NCI-H2171 (cell line): Measurements from ENCODE around the gene SDCCAG8.
A peak's percentile ranks its signal among the peaks of the same experiment; 100 is the strongest.

ENCODE experiments used
- DNase-seq: peaks from one replicate; lab custom pipeline; 2025; lab: John Stamatoyannopoulos, UW

The SDCCAG8 gene

DNA sequence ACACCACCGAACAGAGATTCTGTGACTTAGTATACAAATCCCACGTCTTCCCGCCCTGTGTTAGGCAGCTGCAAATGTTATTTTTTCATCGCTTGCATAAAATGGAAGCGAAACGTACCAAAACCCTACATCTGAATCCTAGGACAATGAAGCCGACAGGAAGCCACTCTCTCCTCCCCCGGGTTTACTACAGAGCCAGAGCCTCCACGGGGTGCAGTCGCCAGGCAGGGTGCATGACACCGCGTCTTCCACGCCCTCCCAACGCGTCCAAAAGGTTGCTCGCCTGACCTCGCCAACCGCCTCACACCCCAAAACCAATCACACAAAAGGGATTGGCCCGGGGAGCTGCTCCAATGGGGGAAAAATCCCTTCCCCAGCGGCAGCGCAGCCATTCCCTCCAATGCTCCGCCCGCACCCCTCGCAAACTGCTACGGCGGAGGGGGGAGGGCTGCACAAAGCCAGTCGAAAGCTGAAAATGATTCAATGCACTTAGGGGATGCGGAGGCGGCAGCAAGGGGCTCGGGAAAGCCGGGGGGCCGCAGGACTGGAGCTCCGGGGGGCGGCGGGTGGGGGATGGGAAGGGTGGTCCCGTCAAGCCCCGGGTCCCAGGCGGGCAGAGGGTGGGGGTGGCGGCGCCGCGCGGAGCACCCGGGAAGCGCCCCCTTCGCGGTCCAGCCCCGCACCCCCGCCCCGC is 1.5 kb upstream of the SDCCAG8 start:
- peak; percentile 62 for DNase-seq

DNA sequence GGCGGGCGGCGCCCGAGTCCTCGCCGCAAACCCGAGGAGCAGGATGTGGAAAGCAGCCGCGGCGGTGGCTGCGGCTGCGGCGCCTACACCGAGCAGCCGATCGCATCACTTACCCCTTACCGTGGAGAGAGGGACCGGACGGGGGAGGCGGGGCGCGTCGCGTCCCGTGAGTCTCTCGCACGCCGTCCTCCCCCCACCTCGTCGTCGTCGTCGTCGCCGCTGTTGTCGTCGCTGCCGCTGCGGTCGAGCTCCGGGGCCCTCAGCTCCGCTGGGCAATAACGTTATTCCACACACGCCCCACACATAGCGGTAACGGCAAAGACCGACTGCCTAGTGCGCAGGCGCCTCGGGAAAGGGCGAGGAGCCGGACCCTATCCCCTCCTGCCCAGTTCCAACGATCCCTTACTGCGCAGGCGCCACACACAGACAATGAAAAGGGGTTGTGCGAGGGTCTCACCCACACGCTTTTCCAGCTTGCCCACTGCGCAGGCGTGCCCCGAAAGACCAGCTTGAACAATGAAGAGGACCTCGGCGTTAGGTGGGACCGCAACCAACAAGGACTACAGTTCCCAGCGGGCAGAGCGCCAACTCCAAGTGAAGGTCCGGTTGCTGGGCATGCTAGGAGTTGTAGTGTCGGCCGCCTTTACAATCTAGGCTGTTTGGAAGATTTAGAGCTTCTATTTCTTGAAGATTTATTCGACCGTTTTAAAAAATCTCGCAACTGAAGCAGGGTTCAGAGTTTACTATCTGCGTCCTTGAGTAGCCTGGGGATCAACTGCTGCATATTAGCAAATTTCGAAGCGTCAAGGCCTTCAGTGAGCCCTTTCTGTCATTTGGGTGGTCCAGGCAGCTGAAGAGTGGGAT is 682 bp upstream of the SDCCAG8 start, which contains the start of gene CEP170:
TSS of gene CEP170 (minus strand) at position 355 of the 864 bp plus-strand sequence. CDS start 30,001 bp downstream, outside the sequence.
- DNase-seq: peak; percentile 96

- DNase-seq: no peak
Measured at GRCh38 chr1:243256590-243256989, 749 bp downstream of the SDCCAG8 start.

GRCh38 chr1:243257189-243257588 is 1.3 kb downstream of the SDCCAG8 start:
- no peak for DNase-seq

GRCh38 chr1:243258731-243259130 is 2.9 kb downstream of the SDCCAG8 start:
- no peak for DNase-seq

GRCh38 chr1:243260221-243260880 is 4.5 kb downstream of the SDCCAG8 start:
- no peak for DNase-seq

GRCh38 chr1:243261390-243261789 is 5.5 kb downstream of the SDCCAG8 start:
- no peak for DNase-seq

DNA sequence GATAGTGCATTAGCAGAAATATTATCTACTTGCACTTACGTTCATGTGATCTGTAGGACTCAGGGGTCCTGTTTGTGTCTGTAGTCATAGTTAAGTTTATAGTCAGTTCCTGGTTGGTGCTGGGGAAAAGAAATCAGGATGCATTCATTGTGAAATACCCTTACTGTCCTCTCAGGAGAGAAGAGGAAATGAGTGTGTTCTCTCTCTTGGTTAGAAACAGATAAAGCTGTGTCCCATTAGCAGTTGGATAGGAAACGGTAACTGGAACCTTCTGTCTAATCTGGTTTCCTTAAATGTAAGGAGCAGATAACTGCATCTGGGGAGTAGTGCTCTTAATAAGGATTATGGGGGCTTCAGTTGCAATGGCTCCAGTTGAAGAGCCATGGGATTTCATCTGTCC is 8.9 kb downstream of the SDCCAG8 start:
- DNase-seq: no peak

- no peak for DNase-seq
Measured at GRCh38 chr1:243266231-243266630, 10.4 kb downstream of the SDCCAG8 start.

- no peak for DNase-seq
Measured at GRCh38 chr1:243267471-243267880, 11.6 kb downstream of the SDCCAG8 start.

- DNase-seq: no peak
Measured at GRCh38 chr1:243267914-243268653, 12.2 kb downstream of the SDCCAG8 start.

DNA sequence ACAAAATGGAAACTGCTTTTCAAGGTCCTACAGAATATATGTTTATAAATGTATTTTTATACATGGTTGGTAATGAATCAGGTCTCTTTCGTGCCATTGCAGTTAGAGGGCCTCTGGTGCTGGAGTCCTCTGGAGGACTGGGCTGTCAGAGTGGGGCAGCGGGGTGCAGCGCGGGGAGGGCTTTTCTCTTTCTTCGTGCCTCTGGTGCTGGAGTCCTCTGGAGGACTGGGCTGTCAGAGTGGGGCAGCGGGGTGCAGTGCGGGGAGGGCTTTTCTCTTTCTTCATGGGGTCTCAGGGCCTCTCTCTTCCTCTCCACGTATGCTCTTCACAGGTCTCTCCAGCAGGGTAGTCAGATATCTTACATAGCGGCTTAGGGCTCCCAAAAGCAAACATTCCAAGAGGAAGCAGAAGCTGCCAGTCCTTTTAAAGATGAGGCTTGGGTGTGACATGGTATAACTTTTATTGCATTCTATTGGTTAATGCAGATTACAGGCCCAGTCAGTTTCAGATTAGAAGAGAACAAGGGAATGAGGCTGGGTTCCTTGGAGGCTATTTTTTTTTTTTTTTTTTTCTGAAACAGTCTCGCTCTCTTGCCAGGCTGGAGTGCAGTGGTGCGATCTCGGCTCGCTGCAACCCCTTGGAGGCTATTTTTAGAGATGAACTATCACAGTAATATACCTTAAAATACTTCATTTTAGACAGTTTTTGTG is 13.1 kb downstream of the SDCCAG8 start:
- DNase-seq: no peak

GRCh38 chr1:243269461-243269801 is 13.6 kb downstream of the SDCCAG8 start:
- DNase-seq: no peak

DNA sequence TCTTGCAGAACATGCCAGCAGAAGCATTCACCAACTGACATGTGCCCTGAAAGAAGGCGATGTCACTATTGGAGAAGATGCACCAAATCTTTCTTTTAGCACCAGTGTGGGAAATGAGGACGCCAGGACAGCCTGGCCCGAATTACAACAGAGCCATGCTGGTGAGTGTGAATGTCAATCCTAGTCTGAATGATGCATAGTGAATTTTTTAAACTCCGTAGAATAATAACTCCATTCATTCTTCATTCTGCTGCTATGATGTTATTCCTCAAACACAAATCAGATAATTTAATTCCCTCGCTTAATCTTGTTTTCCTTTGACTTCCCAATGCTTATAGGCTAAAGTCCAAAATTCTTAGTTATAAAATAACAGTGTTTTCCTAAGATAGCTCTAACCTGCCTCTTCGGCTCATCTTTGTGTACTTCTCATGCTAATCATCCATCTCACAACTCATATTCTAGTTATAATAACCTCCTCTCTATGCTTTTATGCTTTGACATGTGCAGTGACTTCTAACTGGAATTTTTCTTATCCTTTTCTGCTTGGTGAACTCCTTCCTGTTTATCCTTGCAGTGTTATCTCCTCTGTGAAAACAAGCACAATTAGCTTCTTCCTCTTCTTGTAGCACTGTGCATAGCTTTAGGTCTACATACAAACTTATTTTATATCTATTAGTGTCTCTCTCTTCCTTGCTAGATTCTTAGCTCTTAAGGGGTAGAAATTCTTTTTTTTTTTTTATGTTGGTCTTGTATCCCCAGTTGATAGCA is 14.4 kb downstream of the SDCCAG8 start:
- DNase-seq: no peak

DNA sequence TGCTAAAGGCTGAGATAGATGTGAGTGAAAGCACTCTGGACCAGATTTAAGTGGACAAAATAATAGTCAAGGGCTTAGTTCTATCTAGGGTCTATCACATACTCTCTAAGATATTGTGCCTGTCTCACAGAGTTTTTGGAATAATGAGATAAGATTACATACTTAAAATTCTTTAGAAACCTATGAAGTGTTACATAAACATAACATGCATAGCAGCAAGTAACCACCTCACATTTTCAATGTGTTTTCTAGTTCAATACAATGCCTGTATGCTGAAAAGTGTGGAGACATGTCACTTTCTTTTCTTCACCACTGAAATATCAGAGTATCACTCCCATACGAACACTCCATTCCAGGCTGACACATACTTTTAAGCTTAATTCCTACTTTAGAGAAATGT is 16.2 kb downstream of the SDCCAG8 start:
- no peak for DNase-seq

- DNase-seq: no peak
Measured at GRCh38 chr1:243272401-243272800, 16.6 kb downstream of the SDCCAG8 start.

GRCh38 chr1:243273506-243273905 is 17.7 kb downstream of the SDCCAG8 start:
- DNase-seq: no peak

- DNase-seq: no peak
Measured at GRCh38 chr1:243273945-243274344, 18.1 kb downstream of the SDCCAG8 start.

DNA sequence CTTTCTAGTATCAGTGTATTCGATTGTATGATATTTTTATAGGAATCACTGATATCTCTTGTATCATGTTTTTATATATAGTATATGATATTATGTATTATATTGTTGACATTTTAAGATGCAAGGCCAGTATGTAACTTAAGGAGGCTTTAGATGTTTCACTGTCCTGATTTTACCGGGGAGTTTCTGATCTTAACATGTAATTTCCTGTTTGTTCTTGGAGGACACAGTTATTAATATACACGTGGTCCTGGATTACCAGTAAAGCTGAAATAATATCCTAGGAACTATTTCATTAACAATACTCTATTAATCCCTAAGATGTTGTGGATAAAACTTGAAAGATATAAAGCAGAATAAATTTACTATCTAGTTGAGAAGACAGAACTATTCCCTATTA is 19.5 kb downstream of the SDCCAG8 start:
- DNase-seq: no peak

DNA sequence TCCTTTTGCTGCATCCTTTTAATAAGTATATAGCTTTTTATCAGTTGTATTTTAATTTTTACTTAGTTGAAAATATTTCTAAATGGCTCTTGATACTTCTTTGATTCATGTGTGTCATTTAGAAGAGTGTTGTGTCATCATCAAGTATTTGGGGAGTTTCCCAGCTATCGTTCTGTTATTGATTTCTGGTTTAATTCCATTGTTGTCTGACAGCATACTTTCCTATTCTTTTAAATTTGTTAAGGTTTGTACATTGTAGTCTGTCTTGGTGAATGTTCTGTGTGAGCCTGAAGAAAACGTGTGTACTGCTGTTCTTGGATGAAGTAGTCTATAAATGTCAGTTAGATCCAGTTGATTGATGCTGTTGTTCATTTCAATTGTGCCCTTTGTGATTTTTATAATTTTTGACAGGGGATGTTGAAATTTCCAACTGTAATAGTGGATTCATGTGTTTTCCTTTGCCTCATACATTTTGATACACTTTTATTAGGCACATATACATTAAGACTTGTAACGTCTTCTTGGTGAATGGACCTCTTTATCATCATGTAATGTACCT is 24.8 kb downstream of the SDCCAG8 start:
- DNase-seq: no peak
